OCI-LY7 (cell line): Measurements from ENCODE around the gene MRPL45.

Experiments used
- CTCF ChIP-seq: fragments of 200-600 bp; sonication (generic); conservative IDR thresholded peaks from 2 replicates; pipeline ENCODE4 v1.5.1; 2014; ENCODE audit warnings: mild to moderate bottlenecking, antibody characterized with exemption, low read length, moderate library complexity, mixed read lengths
- EZH2phosphoT487 ChIP-seq: fragments of 200-600 bp; sonication (generic); IDR thresholded peaks from 2 replicates; pipeline ENCODE4 v1.6.1; 2018; ENCODE audit warnings: low read depth, borderline replicate concordance, mild to moderate bottlenecking, mixed run types, antibody characterized with exemption, low read length, moderate library complexity, mixed read lengths

GRCh38 chr17:38324141-38324697, 27.3 kb downstream of the MRPL45 start:
- TF ChIP-seq CTCF (no peak), EZH2phosphoT487 (no peak)
